T-helper 17 cell (primary cell): ENCODE data around the gene RPL19. TPM values are rescaled to one million over a fixed set of nuclear protein-coding genes. Genes with fewer than 3 reads are reported as not detected.

ENCODE experiments used
- ATAC-seq: fragments of 150-1000 bp; cut with Tn5 transposase; 2 replicates; pipeline ENCODE4 v1.10.0; 2021; ENCODE audit warnings: mild to moderate bottlenecking, moderate library complexity
- DNase-seq, 3 donors: peaks; one replicate each; pipeline versions ENCODE4 v3.0.0 to v3.0.0-alpha.2; 2020 to 2021
- H3K9me3 ChIP-seq: one replicate; pipeline ENCODE4 v1.7.0; 2013; ENCODE audit warnings: low read length, mild to moderate bottlenecking; ENCODE audit not compliant: control insufficient read depth, poor library complexity, severe bottlenecking
- H3K27ac Mint-ChIP-seq: one replicate; pipeline ENCODE4 v1.8.0; 2022; ENCODE audit warnings: mild to moderate bottlenecking, moderate library complexity, mixed read lengths
- H3K27me3 Mint-ChIP-seq: one replicate; pipeline ENCODE4 v1.8.0; 2022; ENCODE audit warnings: mixed read lengths
- H3K36me3 Mint-ChIP-seq: one replicate; pipeline ENCODE4 v1.8.0; 2022; ENCODE audit warnings: low read depth, mixed read lengths
- H3K4me1 Mint-ChIP-seq: one replicate; pipeline ENCODE4 v1.8.0; 2022; ENCODE audit warnings: mild to moderate bottlenecking, mixed read lengths
- H3K4me3 Mint-ChIP-seq: one replicate; pipeline ENCODE4 v1.8.0; 2022; ENCODE audit warnings: mild to moderate bottlenecking, moderate library complexity, mixed read lengths
- total RNA-seq, 4 donors: library from RNA in 2 of 4; stranded (reverse) in 2 of 4; gene quantifications; one replicate each; pipeline ENCODE4 v1.2.3 and lab custom pipeline; 2022 to 2026

Gene RPL19
- total RNA-seq, 2 donors from 2014 or later = 3,035 to 3,199 TPM

GRCh38 chr17:39212195-39212810, 12.2 kb downstream of the RPL19 start:
- Mint-ChIP-seq H3K4me1 (peaks cover 11% of the 10 kb centered on the region), H3K4me3 (no peak overlapping the region), H3K36me3 (peaks cover 7% of the 10 kb centered on the region), H3K27ac (no peak overlapping the region), H3K27me3 (peaks cover 48% of the 10 kb centered on the region)
- no peaks in the 10 kb centered on the region for H3K9me3 ChIP-seq
- DNase-seq = no peak
- ATAC-seq = no peak

- H3K27me3 Mint-ChIP-seq = peaks cover 50% of the 10 kb centered on the region
- H3K9me3 ChIP-seq = no peaks in the 10 kb centered on the region
- ATAC-seq = no peak
- peaks cover 12% of the 10 kb centered on the region for H3K4me1 Mint-ChIP-seq
- H3K36me3 Mint-ChIP-seq = peaks cover 7% of the 10 kb centered on the region
- DNase-seq = no peak
- H3K27ac Mint-ChIP-seq = no peak overlapping the region
- peak overlapping the region; percentile 62 for H3K4me3 Mint-ChIP-seq
Measured at GRCh38 chr17:39212841-39213480, 12.9 kb downstream of the RPL19 start.

GRCh38 chr17:39213852-39214251, 13.8 kb downstream of the RPL19 start:
- H3K27ac Mint-ChIP-seq = no peak overlapping the region
- H3K4me3 Mint-ChIP-seq = no peak overlapping the region
- no peak for ATAC-seq

GRCh38 chr17:39217734-39218369, 17.8 kb downstream of the RPL19 start:
- no peak overlapping the region for H3K27ac Mint-ChIP-seq
- H3K4me1 Mint-ChIP-seq = peaks cover 11% of the 10 kb centered on the region
- no peaks in the 10 kb centered on the region for H3K9me3 ChIP-seq
- peak overlapping the region; percentile 79 for H3K4me3 Mint-ChIP-seq
- DNase-seq (no peak), ATAC-seq (no peak)
- peaks cover 7% of the 10 kb centered on the region for H3K36me3 Mint-ChIP-seq
- peaks cover 51% of the 10 kb centered on the region for H3K27me3 Mint-ChIP-seq

More at GRCh38 chr17:39213852-39214251, 13.8 kb downstream of the RPL19 start:
- H3K4me1 Mint-ChIP-seq = peaks cover 11% of the 10 kb centered on the region
- no peaks in the 10 kb centered on the region for H3K9me3 ChIP-seq
- no peak for DNase-seq
- peaks cover 51% of the 10 kb centered on the region for H3K27me3 Mint-ChIP-seq
- peaks cover 7% of the 10 kb centered on the region for H3K36me3 Mint-ChIP-seq

- DNase-seq = no peak
- Mint-ChIP-seq H3K4me3 (no peak overlapping the region), H3K36me3 (peaks cover 7% of the 10 kb centered on the region), H3K27me3 (peaks cover 53% of the 10 kb centered on the region), H3K27ac (no peak overlapping the region), H3K4me1 (peaks cover 13% of the 10 kb centered on the region)
- no peak for ATAC-seq
- no peaks in the 10 kb centered on the region for H3K9me3 ChIP-seq
Measured at GRCh38 chr17:39218906-39219305, 18.8 kb downstream of the RPL19 start.

- H3K27me3 Mint-ChIP-seq = peaks cover 54% of the 10 kb centered on the region
- peaks cover 7% of the 10 kb centered on the region for H3K36me3 Mint-ChIP-seq
- H3K4me3 Mint-ChIP-seq = no peak overlapping the region
- H3K4me1 Mint-ChIP-seq = peaks cover 16% of the 10 kb centered on the region
- no peak for DNase-seq
- no peak overlapping the region for H3K27ac Mint-ChIP-seq
- H3K9me3 ChIP-seq = no peaks in the 10 kb centered on the region
- ATAC-seq = no peak
Measured at GRCh38 chr17:39219647-39220154, 19.6 kb downstream of the RPL19 start.

- no peak overlapping the region for H3K27ac Mint-ChIP-seq
- H3K36me3 Mint-ChIP-seq = peaks cover 5% of the 10 kb centered on the region
- H3K27me3 Mint-ChIP-seq = peaks cover 42% of the 10 kb centered on the region
- DNase-seq (no peak), ATAC-seq (no peak)
- H3K9me3 ChIP-seq = no peaks in the 10 kb centered on the region
- no peak overlapping the region for H3K4me3 Mint-ChIP-seq
- peaks cover 18% of the 10 kb centered on the region for H3K4me1 Mint-ChIP-seq
Measured at GRCh38 chr17:39221572-39221971, 21.5 kb downstream of the RPL19 start.

GRCh38 chr17:39222151-39222550, 22.1 kb downstream of the RPL19 start:
- no peak for ATAC-seq
- H3K27me3 Mint-ChIP-seq = peaks cover 37% of the 10 kb centered on the region
- no peak overlapping the region for H3K27ac Mint-ChIP-seq
- H3K36me3 Mint-ChIP-seq = peaks cover 5% of the 10 kb centered on the region
- no peak overlapping the region for H3K4me3 Mint-ChIP-seq
- no peaks in the 10 kb centered on the region for H3K9me3 ChIP-seq
- no peak for DNase-seq
- H3K4me1 Mint-ChIP-seq = peaks cover 18% of the 10 kb centered on the region

- no peak for ATAC-seq
- no peak overlapping the region for H3K27ac Mint-ChIP-seq
- peaks cover 5% of the 10 kb centered on the region for H3K36me3 Mint-ChIP-seq
- peaks cover 15% of the 10 kb centered on the region for H3K4me1 Mint-ChIP-seq
- H3K4me3 Mint-ChIP-seq = peak overlapping the region; percentile 66
- DNase-seq = no peak
- H3K27me3 Mint-ChIP-seq = peaks cover 43% of the 10 kb centered on the region
- H3K9me3 ChIP-seq = no peaks in the 10 kb centered on the region
Measured at GRCh38 chr17:39222866-39223834, 23.1 kb downstream of the RPL19 start.

- Mint-ChIP-seq H3K36me3 (peaks cover 5% of the 10 kb centered on the region), H3K4me3 (peak overlapping the region; percentile 66), H3K27me3 (peaks cover 45% of the 10 kb centered on the region), H3K27ac (no peak overlapping the region), H3K4me1 (peaks cover 13% of the 10 kb centered on the region)
- H3K9me3 ChIP-seq = no peaks in the 10 kb centered on the region
- no peak for ATAC-seq
- no peak for DNase-seq
Measured at GRCh38 chr17:39223907-39224777, 24.1 kb downstream of the RPL19 start.

GRCh38 chr17:39224778-39225307, 24.8 kb downstream of the RPL19 start:
- Mint-ChIP-seq H3K36me3 (peaks cover 6% of the 10 kb centered on the region), H3K27me3 (peaks cover 45% of the 10 kb centered on the region), H3K4me1 (peaks cover 14% of the 10 kb centered on the region), H3K27ac (no peak overlapping the region), H3K4me3 (peak overlapping the region; percentile 81)
- ATAC-seq = peak; percentile 68
- H3K9me3 ChIP-seq = no peaks in the 10 kb centered on the region
- DNase-seq = no peak
